Liver (tissue), 9 donors: Measurements from ENCODE around the gene EPM2A. TPM values are rescaled to one million over a fixed set of nuclear protein-coding genes. Genes with fewer than 3 reads are reported as not detected.

Experiments used
- DNase-seq: peaks from one replicate; pipeline ENCODE4 v3.0.0-alpha.2; 2017; ENCODE audit warnings: low spot score
- H3K27ac ChIP-seq, 2 donors: one replicate each; pipeline ENCODE4 v1.7.0; 2013; ENCODE audit warnings: inconsistent platforms in 2 of 2, low read length in 2 of 2, control low read depth in 1 of 2, low read depth in 1 of 2, mild to moderate bottlenecking in 1 of 2
- H3K27me3 ChIP-seq, 4 donors: one replicate each; pipeline versions ENCODE4 v1.6.1 to v1.7.0; 2013; ENCODE audit warnings: low read length in 3 of 4, inconsistent platforms in 1 of 4, mild to moderate bottlenecking in 1 of 4, moderate library complexity in 1 of 4; ENCODE audit not compliant: control insufficient read depth in 4 of 4, insufficient read depth in 4 of 4
- H3K36me3 ChIP-seq, 4 donors: one replicate each; pipeline versions ENCODE4 v1.6.1 to v1.7.0; 2013; ENCODE audit warnings: low read length in 3 of 4, mild to moderate bottlenecking in 3 of 4, low read depth in 1 of 4, moderate library complexity in 1 of 4; ENCODE audit not compliant: control insufficient read depth in 4 of 4, insufficient read depth in 3 of 4
- H3K4me1 ChIP-seq, 4 donors: one replicate each; pipeline versions ENCODE4 v1.6.1 to v1.7.0; 2013; ENCODE audit warnings: low read length in 3 of 4, mild to moderate bottlenecking in 3 of 4, moderate library complexity in 1 of 4; ENCODE audit not compliant: control insufficient read depth in 4 of 4, insufficient read depth in 4 of 4
- H3K4me3 ChIP-seq, 3 donors: one replicate each; pipeline versions ENCODE4 v1.6.1 to v1.7.0; 2013; ENCODE audit warnings: low read length in 3 of 3, control low read depth in 1 of 3, low read depth in 1 of 3, mild to moderate bottlenecking in 1 of 3
- H3K9ac ChIP-seq, 2 donors: one replicate each; pipeline ENCODE4 v1.7.0; 2013; ENCODE audit warnings: low read length in 2 of 2, mild to moderate bottlenecking in 2 of 2, moderate library complexity in 2 of 2, control low read depth in 1 of 2, low read depth in 1 of 2
- H3K9me3 ChIP-seq, 4 donors: one replicate each; pipeline versions ENCODE4 v1.6.1 to v1.7.0; 2013; ENCODE audit warnings: low read length in 3 of 4; ENCODE audit not compliant: control insufficient read depth in 4 of 4
- ATF3 ChIP-seq: IDR thresholded peaks from 2 replicates; pipeline ENCODE4 v1.6.1; 2016; ENCODE audit warnings: antibody characterized with exemption
- EGR1 ChIP-seq, 2 donors: IDR thresholded peaks; 2 replicates each; pipeline ENCODE4 v1.6.1; 2016 to 2018; ENCODE audit warnings: antibody characterized with exemption in 2 of 2, low read depth in 2 of 2
- FOXA1 ChIP-seq: IDR thresholded peaks from 2 replicates; pipeline ENCODE4 v1.6.1; 2016; ENCODE audit warnings: antibody characterized with exemption
- FOXA2 ChIP-seq: IDR thresholded peaks from 2 replicates; pipeline ENCODE4 v1.6.1; 2016; ENCODE audit warnings: antibody characterized with exemption
- GABPA ChIP-seq, 2 donors: IDR thresholded peaks in 1 of 2; conservative IDR thresholded peaks in 1 of 2; 2 replicates each; pipeline ENCODE4 v1.6.1; 2016; ENCODE audit warnings: antibody characterized with exemption in 2 of 2, mild to moderate bottlenecking in 1 of 2, moderate library complexity in 1 of 2
- HNF4G ChIP-seq: IDR thresholded peaks from 2 replicates; pipeline ENCODE4 v1.6.1; 2016; ENCODE audit warnings: antibody characterized with exemption
- JUND ChIP-seq, 2 donors: IDR thresholded peaks; 2 replicates each; pipeline ENCODE4 v1.6.1; 2016; ENCODE audit warnings: antibody characterized with exemption in 2 of 2
- MAX ChIP-seq: IDR thresholded peaks from 2 replicates; pipeline ENCODE4 v1.6.1; 2016; ENCODE audit warnings: antibody characterized with exemption
- NR2F2 ChIP-seq: IDR thresholded peaks from 2 replicates; pipeline ENCODE4 v1.6.1; 2016; ENCODE audit warnings: antibody characterized with exemption
- RAD21 ChIP-seq, 2 donors: IDR thresholded peaks; 2 replicates each; pipeline ENCODE4 v1.6.1; 2016; ENCODE audit warnings: antibody characterized with exemption in 2 of 2, mild to moderate bottlenecking in 2 of 2
- RXRA ChIP-seq, 2 donors: IDR thresholded peaks; 2 replicates each; pipeline ENCODE4 v1.6.1; 2017 to 2018; ENCODE audit warnings: antibody characterized with exemption in 2 of 2, mild to moderate bottlenecking in 1 of 2
- SP1 ChIP-seq: IDR thresholded peaks from 2 replicates; pipeline ENCODE4 v1.6.1; 2018; ENCODE audit warnings: antibody characterized with exemption, mild to moderate bottlenecking
- TAF1 ChIP-seq: conservative IDR thresholded peaks from 2 replicates; pipeline ENCODE4 v1.6.1; 2016; ENCODE audit warnings: antibody characterized with exemption, mild to moderate bottlenecking
- YY1 ChIP-seq: IDR thresholded peaks from 2 replicates; pipeline ENCODE4 v1.6.1; 2016; ENCODE audit warnings: antibody characterized with exemption, mild to moderate bottlenecking
- ZBTB33 ChIP-seq: IDR thresholded peaks from 2 replicates; pipeline ENCODE4 v1.6.1; 2016; ENCODE audit warnings: antibody characterized with exemption
- polyA plus RNA-seq, 2 donors: library from polyadenylated mRNA; stranded (reverse) in 1 of 2; unstranded in 1 of 2; fragments of 200-250 nt in 1 of 2; fragments of >200 nt in 1 of 2; fragmentation: Nextera tagmentation in 1 of 2; extraction: Ambion mirVana in 1 of 2; gene quantifications; one replicate each; pipeline versions ENCODE4 v1.2.1 to v1.2.3, GENCODE V29; 2013 to 2015
- total RNA-seq, 2 donors: library from RNA; depleted of rRNA; stranded (reverse); fragments of >200 nt; gene quantifications; one replicate each; pipeline ENCODE4 v1.2.3, GENCODE V29; 2014
- TF ChIP-seq, protein P1 (sequence below): fragments of 150-350 bp; IDR thresholded peaks from 2 replicates; pipeline ENCODE4 v1.5.1; 2017; ENCODE audit warnings: improper control_type of control experiment, low read depth, low read length; ENCODE audit not compliant: missing input control
- TF ChIP-seq, protein P2 (sequence below): IDR thresholded peaks from 2 replicates; pipeline ENCODE4 v1.6.1; 2016; ENCODE audit warnings: antibody characterized with exemption, mild to moderate bottlenecking
- donor health status: healthy.
- donor health status: healthy.
- donor health status: healthy.
- donor health status: healthy.
- donor health status: healthy.

EPM2A gene
- total and polyA plus RNA-seq, 4 donors: 3.7 to 13.0 (median 5.1) TPM

DNA sequence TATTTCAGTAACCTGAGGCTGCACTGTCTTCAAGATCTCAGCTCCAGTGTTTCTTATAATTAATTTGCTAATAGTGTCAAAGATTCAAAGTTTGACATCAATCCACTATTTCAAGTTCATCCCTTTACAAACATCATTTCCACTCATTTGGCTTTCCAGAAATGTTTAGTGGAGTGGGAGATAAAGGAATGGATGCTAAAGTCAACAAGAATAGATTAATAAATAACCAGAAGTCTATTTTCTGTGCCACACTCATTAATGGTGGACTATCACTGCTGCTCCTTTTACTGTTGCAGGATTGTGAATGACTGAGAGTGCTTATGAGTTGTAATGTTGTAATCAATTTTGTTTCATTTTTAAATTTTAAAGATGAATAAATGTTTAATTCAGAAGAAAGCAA is 28.4 kb upstream of the EPM2A start:
- TF ChIP-seq FOXA1 (peak; percentile 47), NR2F2 (no peak), TAF1 (no peak), YY1 (peak; percentile 83), FOXA2 (peak; percentile 67)
- Histone ChIP-seq H3K9ac (no peak overlapping the region), H3K9me3 (no peaks in the 10 kb centered on the region), H3K36me3 (no peaks in the 10 kb centered on the region), H3K4me1 (peaks cover 0 to 7% (median 0%) of the 10 kb centered on the region in 4 donors), H3K4me3 (no peak overlapping the region), H3K27ac (no peak overlapping the region), H3K27me3 (no peaks in the 10 kb centered on the region)
- no peak for DNase-seq

- no peak overlapping the region for H3K27ac ChIP-seq
- H3K27me3 ChIP-seq: no peaks in the 10 kb centered on the region
- no peak for DNase-seq
- no peaks in the 10 kb centered on the region for H3K36me3 ChIP-seq
- no peaks in the 10 kb centered on the region for H3K9me3 ChIP-seq
- H3K4me1 ChIP-seq: peaks cover 0 to 7% (median 0%) of the 10 kb centered on the region in 4 donors
- no peak for TF ChIP-seq YY1
- TF ChIP-seq ZBTB33: no peak
- no peak for TF ChIP-seq JUND (IDR thresholded peaks at IDR 0.05)
- TF ChIP-seq MAX: no peak
- no peak for TF ChIP-seq GABPA (IDR thresholded peaks at IDR 0.05 in 1 of 2, conservative IDR thresholded peaks at IDR 0.05 in 1 of 2)
- no peak for TF ChIP-seq EGR1 (IDR thresholded peaks at IDR 0.05; ENCODE audit: low read depth in 2 of 2)
- no peak for TF ChIP-seq FOXA2
- TF ChIP-seq NR2F2: no peak
- TF ChIP-seq HNF4G: no peak
- TF ChIP-seq, protein P1, sequence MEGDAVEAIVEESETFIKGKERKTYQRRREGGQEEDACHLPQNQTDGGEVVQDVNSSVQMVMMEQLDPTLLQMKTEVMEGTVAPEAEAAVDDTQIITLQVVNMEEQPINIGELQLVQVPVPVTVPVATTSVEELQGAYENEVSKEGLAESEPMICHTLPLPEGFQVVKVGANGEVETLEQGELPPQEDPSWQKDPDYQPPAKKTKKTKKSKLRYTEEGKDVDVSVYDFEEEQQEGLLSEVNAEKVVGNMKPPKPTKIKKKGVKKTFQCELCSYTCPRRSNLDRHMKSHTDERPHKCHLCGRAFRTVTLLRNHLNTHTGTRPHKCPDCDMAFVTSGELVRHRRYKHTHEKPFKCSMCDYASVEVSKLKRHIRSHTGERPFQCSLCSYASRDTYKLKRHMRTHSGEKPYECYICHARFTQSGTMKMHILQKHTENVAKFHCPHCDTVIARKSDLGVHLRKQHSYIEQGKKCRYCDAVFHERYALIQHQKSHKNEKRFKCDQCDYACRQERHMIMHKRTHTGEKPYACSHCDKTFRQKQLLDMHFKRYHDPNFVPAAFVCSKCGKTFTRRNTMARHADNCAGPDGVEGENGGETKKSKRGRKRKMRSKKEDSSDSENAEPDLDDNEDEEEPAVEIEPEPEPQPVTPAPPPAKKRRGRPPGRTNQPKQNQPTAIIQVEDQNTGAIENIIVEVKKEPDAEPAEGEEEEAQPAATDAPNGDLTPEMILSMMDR: no peak
- no peak for TF ChIP-seq SP1
- TF ChIP-seq RXRA (IDR thresholded peaks at IDR 0.05): no peak
- no peak for TF ChIP-seq TAF1
- TF ChIP-seq RAD21 (IDR thresholded peaks at IDR 0.05): no peak
- no peak for TF ChIP-seq FOXA1
- no peak for TF ChIP-seq ATF3
- TF ChIP-seq, protein P2, sequence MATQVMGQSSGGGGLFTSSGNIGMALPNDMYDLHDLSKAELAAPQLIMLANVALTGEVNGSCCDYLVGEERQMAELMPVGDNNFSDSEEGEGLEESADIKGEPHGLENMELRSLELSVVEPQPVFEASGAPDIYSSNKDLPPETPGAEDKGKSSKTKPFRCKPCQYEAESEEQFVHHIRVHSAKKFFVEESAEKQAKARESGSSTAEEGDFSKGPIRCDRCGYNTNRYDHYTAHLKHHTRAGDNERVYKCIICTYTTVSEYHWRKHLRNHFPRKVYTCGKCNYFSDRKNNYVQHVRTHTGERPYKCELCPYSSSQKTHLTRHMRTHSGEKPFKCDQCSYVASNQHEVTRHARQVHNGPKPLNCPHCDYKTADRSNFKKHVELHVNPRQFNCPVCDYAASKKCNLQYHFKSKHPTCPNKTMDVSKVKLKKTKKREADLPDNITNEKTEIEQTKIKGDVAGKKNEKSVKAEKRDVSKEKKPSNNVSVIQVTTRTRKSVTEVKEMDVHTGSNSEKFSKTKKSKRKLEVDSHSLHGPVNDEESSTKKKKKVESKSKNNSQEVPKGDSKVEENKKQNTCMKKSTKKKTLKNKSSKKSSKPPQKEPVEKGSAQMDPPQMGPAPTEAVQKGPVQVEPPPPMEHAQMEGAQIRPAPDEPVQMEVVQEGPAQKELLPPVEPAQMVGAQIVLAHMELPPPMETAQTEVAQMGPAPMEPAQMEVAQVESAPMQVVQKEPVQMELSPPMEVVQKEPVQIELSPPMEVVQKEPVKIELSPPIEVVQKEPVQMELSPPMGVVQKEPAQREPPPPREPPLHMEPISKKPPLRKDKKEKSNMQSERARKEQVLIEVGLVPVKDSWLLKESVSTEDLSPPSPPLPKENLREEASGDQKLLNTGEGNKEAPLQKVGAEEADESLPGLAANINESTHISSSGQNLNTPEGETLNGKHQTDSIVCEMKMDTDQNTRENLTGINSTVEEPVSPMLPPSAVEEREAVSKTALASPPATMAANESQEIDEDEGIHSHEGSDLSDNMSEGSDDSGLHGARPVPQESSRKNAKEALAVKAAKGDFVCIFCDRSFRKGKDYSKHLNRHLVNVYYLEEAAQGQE: no peak
- no peak overlapping the region for H3K4me3 ChIP-seq
- no peak overlapping the region for H3K9ac ChIP-seq
Measured at GRCh38 chr6:145761584-145761983, 26.3 kb upstream of the EPM2A start.
